GM12878 (cell line): ENCODE measurements around the gene MYG1. TPM values are rescaled to one million over a fixed set of nuclear protein-coding genes. Genes with fewer than 3 reads are reported as not detected.

Experiments used
- CHD2 ChIP-seq: IDR thresholded peaks from 2 replicates; pipeline ENCODE4 v1.6.1; 2011; ENCODE audit warnings: low read depth, low read length, improper control_type of control experiment, borderline replicate concordance
- CREM ChIP-seq: IDR thresholded peaks from 2 replicates; pipeline ENCODE4 v1.6.1; 2014; ENCODE audit warnings: antibody characterized with exemption, low read depth
- EP300 ChIP-seq, 2 experiments: fragments of 150-350 bp in 1 of 2; IDR thresholded peaks; 2 replicates each; pipeline ENCODE4 v1.6.1; 2011 to 2012; ENCODE audit warnings: low read depth in 2 of 2, low read length in 2 of 2, borderline replicate concordance in 1 of 2, improper control_type of control experiment in 1 of 2, inconsistent platforms in 1 of 2; ENCODE audit not compliant: control insufficient read depth in 1 of 2
- GABPA ChIP-seq: IDR thresholded peaks from 2 replicates; pipeline ENCODE4 v1.6.1; 2014; ENCODE audit warnings: antibody characterized with exemption, low read depth, mild to moderate bottlenecking, inconsistent platforms
- GATAD2B ChIP-seq: fragments of 450-650 bp; conservative IDR thresholded peaks from 2 replicates; pipeline ENCODE4 v1.6.1; 2017; ENCODE audit warnings: low read depth, mild to moderate bottlenecking, moderate library complexity
- HDAC6 ChIP-seq: fragments of 200-600 bp; sonication (generic); IDR thresholded peaks from one replicate; pipeline ENCODE4 v1.8.0; 2017; ENCODE audit warnings: antibody characterized with exemption; ENCODE audit not compliant: unreplicated experiment
- IKZF1 ChIP-seq: fragments of 450-650 bp; conservative IDR thresholded peaks from 2 replicates; pipeline ENCODE4 v1.6.1; 2017; ENCODE audit warnings: antibody characterized with exemption, mild to moderate bottlenecking
- LARP7 ChIP-seq: fragments of 450-650 bp; IDR thresholded peaks from 2 replicates; pipeline ENCODE4 v1.6.1; 2017; ENCODE audit warnings: mild to moderate bottlenecking
- MEF2A ChIP-seq: IDR thresholded peaks from 2 replicates; pipeline ENCODE4 v1.6.1; 2011; ENCODE audit warnings: low read depth, mild to moderate bottlenecking, low read length, moderate library complexity; ENCODE audit not compliant: insufficient read depth
- MLLT1 ChIP-seq: fragments of 450-650 bp; IDR thresholded peaks from 2 replicates; pipeline ENCODE4 v1.6.1; 2016; ENCODE audit warnings: mild to moderate bottlenecking
- MYB ChIP-seq: fragments of 150-350 bp; IDR thresholded peaks from 2 replicates; pipeline ENCODE4 v1.6.1; 2014; ENCODE audit warnings: mild to moderate bottlenecking, low read depth, low read length, borderline replicate concordance
- NRF1 ChIP-seq: conservative IDR thresholded peaks from 2 replicates; pipeline ENCODE4 v1.6.1; 2011; ENCODE audit warnings: mild to moderate bottlenecking, low read depth, low read length, improper control_type of control experiment
- PML ChIP-seq: IDR thresholded peaks from 2 replicates; pipeline ENCODE4 v1.6.1; 2012; ENCODE audit warnings: low read length, inconsistent platforms
- RUNX3 ChIP-seq: IDR thresholded peaks from 2 replicates; pipeline ENCODE4 v1.6.1; 2012; ENCODE audit warnings: low read length, inconsistent platforms
- SMC3 ChIP-seq: IDR thresholded peaks from 2 replicates; pipeline ENCODE4 v1.6.1; 2011; ENCODE audit warnings: low read length, improper control_type of control experiment, borderline replicate concordance
- SP1 ChIP-seq: IDR thresholded peaks from one replicate; pipeline ENCODE4 v1.6.1; 2011; ENCODE audit warnings: low read depth, low read length
- ZBTB11 ChIP-seq: fragments of 450-650 bp; formaldehyde crosslinking; IDR thresholded peaks from 2 replicates; pipeline ENCODE4 v1.5.0; 2022; ENCODE audit warnings: mild to moderate bottlenecking, missing genetic modification characterization
- ZZZ3 ChIP-seq: IDR thresholded peaks from 2 replicates; pipeline ENCODE4 v1.6.1; 2011; ENCODE audit warnings: low read depth; ENCODE audit not compliant: control insufficient read depth, insufficient read length
- polyA plus RNA-seq, 11 experiments: library from polyadenylated mRNA; depleted of rRNA in 4 of 11; unstranded in 6 of 11; stranded (reverse) in 5 of 11; fragments of >200 nt; fragmentation: Nextera tagmentation in 4 of 11; fragmentation: Illumina TruSeq in 1 of 11; extraction: Ambion mirVana in 4 of 11; extraction: Trizol in 1 of 11; gene quantifications; 1 replicate in 1 of 11; 2 replicates in 10 of 11; pipeline versions ENCODE4 v1.2.1 to v1.2.3, GENCODE V29; 2011 to 2016; ENCODE audit warnings: inconsistent platforms in 2 of 11, missing spikeins in 2 of 11, low read depth in 1 of 11
- total RNA-seq, 4 experiments: library from RNA; depleted of rRNA in 3 of 4; stranded (reverse); fragments of >200 nt in 3 of 4; fragmentation: Illumina TruSeq in 1 of 4; extraction: Trizol in 1 of 4; gene quantifications; 2 replicates each; pipeline versions ENCODE4 v1.2.1 to v1.2.3, GENCODE V29; 2013 to 2021
- TF ChIP-seq, protein P1 (sequence below): fragments of 450-650 bp; conservative IDR thresholded peaks from 2 replicates; pipeline ENCODE4 v1.6.1; 2017; ENCODE audit warnings: mild to moderate bottlenecking, moderate library complexity
- TF ChIP-seq, protein P2 (sequence below): fragments of 450-650 bp; IDR thresholded peaks from 2 replicates; pipeline ENCODE4 v1.6.1; 2017; ENCODE audit warnings: mild to moderate bottlenecking, moderate library complexity

The MYG1 gene
- total and polyA plus RNA-seq, 10 of the 15 experiments (the other 5 are each of a cell fraction or from before 2014, with no cell fraction given) = 20.7 to 81.0 (median 49.4) TPM

GRCh38 chr12:53325511-53326061 is 26.1 kb downstream of the MYG1 start (continued):
- TF ChIP-seq MLLT1 (no peak), CHD2 (no peak), GABPA (no peak), ZBTB11 (CRISPR knock-in tag) (no peak), SP1 (no peak), NRF1 (no peak), CREM (no peak), MYB (no peak), PML (no peak), SMC3 (no peak), EP300 (IDR thresholded peaks at IDR 0.05; ENCODE audit: borderline replicate concordance in 1 of 2, control insufficient read depth in 1 of 2, low read depth in 2 of 2, low read length in 2 of 2) (no peak), MEF2A (no peak), ZZZ3 (no peak), LARP7 (peak; percentile 17; the same call in 1 of the 2 replicates), RUNX3 (no peak), HDAC6 (no peak), GATAD2B (peak; percentile 72), IKZF1 (peak; percentile 19; the same call in 1 of the 2 replicates)
- TF ChIP-seq, protein P1, sequence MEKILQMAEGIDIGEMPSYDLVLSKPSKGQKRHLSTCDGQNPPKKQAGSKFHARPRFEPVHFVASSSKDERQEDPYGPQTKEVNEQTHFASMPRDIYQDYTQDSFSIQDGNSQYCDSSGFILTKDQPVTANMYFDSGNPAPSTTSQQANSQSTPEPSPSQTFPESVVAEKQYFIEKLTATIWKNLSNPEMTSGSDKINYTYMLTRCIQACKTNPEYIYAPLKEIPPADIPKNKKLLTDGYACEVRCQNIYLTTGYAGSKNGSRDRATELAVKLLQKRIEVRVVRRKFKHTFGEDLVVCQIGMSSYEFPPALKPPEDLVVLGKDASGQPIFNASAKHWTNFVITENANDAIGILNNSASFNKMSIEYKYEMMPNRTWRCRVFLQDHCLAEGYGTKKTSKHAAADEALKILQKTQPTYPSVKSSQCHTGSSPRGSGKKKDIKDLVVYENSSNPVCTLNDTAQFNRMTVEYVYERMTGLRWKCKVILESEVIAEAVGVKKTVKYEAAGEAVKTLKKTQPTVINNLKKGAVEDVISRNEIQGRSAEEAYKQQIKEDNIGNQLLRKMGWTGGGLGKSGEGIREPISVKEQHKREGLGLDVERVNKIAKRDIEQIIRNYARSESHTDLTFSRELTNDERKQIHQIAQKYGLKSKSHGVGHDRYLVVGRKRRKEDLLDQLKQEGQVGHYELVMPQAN = 0 out of 2 replicates have a peak, but pooled peaks have one; percentile 24
- TF ChIP-seq, protein P2, sequence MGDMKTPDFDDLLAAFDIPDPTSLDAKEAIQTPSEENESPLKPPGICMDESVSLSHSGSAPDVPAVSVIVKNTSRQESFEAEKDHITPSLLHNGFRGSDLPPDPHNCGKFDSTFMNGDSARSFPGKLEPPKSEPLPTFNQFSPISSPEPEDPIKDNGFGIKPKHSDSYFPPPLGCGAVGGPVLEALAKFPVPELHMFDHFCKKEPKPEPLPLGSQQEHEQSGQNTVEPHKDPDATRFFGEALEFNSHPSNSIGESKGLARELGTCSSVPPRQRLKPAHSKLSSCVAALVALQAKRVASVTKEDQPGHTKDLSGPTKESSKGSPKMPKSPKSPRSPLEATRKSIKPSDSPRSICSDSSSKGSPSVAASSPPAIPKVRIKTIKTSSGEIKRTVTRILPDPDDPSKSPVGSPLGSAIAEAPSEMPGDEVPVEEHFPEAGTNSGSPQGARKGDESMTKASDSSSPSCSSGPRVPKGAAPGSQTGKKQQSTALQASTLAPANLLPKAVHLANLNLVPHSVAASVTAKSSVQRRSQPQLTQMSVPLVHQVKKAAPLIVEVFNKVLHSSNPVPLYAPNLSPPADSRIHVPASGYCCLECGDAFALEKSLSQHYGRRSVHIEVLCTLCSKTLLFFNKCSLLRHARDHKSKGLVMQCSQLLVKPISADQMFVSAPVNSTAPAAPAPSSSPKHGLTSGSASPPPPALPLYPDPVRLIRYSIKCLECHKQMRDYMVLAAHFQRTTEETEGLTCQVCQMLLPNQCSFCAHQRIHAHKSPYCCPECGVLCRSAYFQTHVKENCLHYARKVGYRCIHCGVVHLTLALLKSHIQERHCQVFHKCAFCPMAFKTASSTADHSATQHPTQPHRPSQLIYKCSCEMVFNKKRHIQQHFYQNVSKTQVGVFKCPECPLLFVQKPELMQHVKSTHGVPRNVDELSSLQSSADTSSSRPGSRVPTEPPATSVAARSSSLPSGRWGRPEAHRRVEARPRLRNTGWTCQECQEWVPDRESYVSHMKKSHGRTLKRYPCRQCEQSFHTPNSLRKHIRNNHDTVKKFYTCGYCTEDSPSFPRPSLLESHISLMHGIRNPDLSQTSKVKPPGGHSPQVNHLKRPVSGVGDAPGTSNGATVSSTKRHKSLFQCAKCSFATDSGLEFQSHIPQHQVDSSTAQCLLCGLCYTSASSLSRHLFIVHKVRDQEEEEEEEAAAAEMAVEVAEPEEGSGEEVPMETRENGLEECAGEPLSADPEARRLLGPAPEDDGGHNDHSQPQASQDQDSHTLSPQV = no peak
